Astrocyte of the spinal cord (primary cell): Measurements from ENCODE around the gene EIF4E1B.

ENCODE experiments used
- DNase-seq: peaks from one replicate; pipeline ENCODE4 v3.0.0; 2011; ENCODE audit warnings: low read depth, low spot score
- H3K4me3 ChIP-seq: 2 replicates; pipeline ENCODE4 v1.5.1; 2011; ENCODE audit warnings: low read depth, mild to moderate bottlenecking, low read length, moderate library complexity
- in situ Hi-C: cut with HindIII; loops from 2 replicates; pipeline ENCODE4 v1.10.0; 2017; ENCODE audit warnings: low sequenced_read_pairs
- TF ChIP-seq, protein P1 (sequence below): IDR thresholded peaks from 2 replicates; pipeline ENCODE4 v1.5.1; 2012; ENCODE audit warnings: low read depth, mild to moderate bottlenecking, low read length, inconsistent platforms

EIF4E1B gene

GRCh38 chr5:176619569-176620332 is 10.7 kb upstream of the EIF4E1B start:
- peak overlapping the region; percentile 5 for H3K4me3 ChIP-seq
- in situ Hi-C loops, result no loop called here
- TF ChIP-seq, protein P1, sequence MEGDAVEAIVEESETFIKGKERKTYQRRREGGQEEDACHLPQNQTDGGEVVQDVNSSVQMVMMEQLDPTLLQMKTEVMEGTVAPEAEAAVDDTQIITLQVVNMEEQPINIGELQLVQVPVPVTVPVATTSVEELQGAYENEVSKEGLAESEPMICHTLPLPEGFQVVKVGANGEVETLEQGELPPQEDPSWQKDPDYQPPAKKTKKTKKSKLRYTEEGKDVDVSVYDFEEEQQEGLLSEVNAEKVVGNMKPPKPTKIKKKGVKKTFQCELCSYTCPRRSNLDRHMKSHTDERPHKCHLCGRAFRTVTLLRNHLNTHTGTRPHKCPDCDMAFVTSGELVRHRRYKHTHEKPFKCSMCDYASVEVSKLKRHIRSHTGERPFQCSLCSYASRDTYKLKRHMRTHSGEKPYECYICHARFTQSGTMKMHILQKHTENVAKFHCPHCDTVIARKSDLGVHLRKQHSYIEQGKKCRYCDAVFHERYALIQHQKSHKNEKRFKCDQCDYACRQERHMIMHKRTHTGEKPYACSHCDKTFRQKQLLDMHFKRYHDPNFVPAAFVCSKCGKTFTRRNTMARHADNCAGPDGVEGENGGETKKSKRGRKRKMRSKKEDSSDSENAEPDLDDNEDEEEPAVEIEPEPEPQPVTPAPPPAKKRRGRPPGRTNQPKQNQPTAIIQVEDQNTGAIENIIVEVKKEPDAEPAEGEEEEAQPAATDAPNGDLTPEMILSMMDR, result no peak
- no peak for DNase-seq

GRCh38 chr5:176620333-176620981 is 10.0 kb upstream of the EIF4E1B start:
- DNase-seq, result no peak

GRCh38 chr5:176621661-176622079 is 8.8 kb upstream of the EIF4E1B start:
- TF ChIP-seq, protein P1, result no peak
- in situ Hi-C loops, result no loop called here
- no peak overlapping the region for H3K4me3 ChIP-seq
- no peak for DNase-seq

More at GRCh38 chr5:176620333-176620981, 10.0 kb upstream of the EIF4E1B start:
- TF ChIP-seq, protein P1, result no peak
- in situ Hi-C loops, result no loop called here
- H3K4me3 ChIP-seq, result no peak overlapping the region

- in situ Hi-C loops, result no loop called here
- no peak for DNase-seq
- no peak overlapping the region for H3K4me3 ChIP-seq
- TF ChIP-seq, protein P1, result no peak
Observed at GRCh38 chr5:176624142-176624541, 6.3 kb upstream of the EIF4E1B start.

- in situ Hi-C loops, result no loop called here
- no peak overlapping the region for H3K4me3 ChIP-seq
- TF ChIP-seq, protein P1, result no peak
- no peak for DNase-seq
Observed at GRCh38 chr5:176624938-176625337, 5.5 kb upstream of the EIF4E1B start.

- in situ Hi-C loops, result no loop called here
- TF ChIP-seq, protein P1, result no peak
- no peak overlapping the region for H3K4me3 ChIP-seq
- no peak for DNase-seq
Observed at GRCh38 chr5:176625512-176625911, 5.0 kb upstream of the EIF4E1B start.
